Lung microvascular endothelial cell (primary cell): Measurements from ENCODE around the gene TSGA10IP. TPM values are rescaled to one million over a fixed set of nuclear protein-coding genes. Genes with fewer than 3 reads are reported as not detected.

Source experiments
- DNase-seq, 2 donors: peaks; one replicate each; pipeline versions ENCODE4 v3.0.0 to v3.0.0-alpha.2; 2010; ENCODE audit warnings: low read depth in 2 of 2
- total RNA-seq: library from RNA; depleted of rRNA; stranded (reverse); fragments of >200 nt; gene quantifications from 2 replicates; pipeline ENCODE4 v1.2.1, GENCODE V29; 2014

TSGA10IP gene
- total RNA-seq, 1 donor from 2014 or later, result not detected

GRCh38 chr11:66003291-66003690, 58.0 kb downstream of the TSGA10IP start:
- DNase-seq, result no peak

GRCh38 chr11:66004186-66004585, 58.9 kb downstream of the TSGA10IP start:
- no peak for DNase-seq

GRCh38 chr11:66006134-66006890, 61.0 kb downstream of the TSGA10IP start:
- DNase-seq, result no peak

GRCh38 chr11:66006891-66007176, 61.6 kb downstream of the TSGA10IP start:
- no peak for DNase-seq

GRCh38 chr11:66007201-66007634, 61.9 kb downstream of the TSGA10IP start:
- DNase-seq, result no peak

GRCh38 chr11:66008095-66008467, 62.8 kb downstream of the TSGA10IP start:
- no peak for DNase-seq

GRCh38 chr11:66008468-66009101, 63.3 kb downstream of the TSGA10IP start:
- DNase-seq, result no peak

Other genes with a start within 250 kb of the TSGA10IP start
- 33.6 and 49.2 TPM in 2 replicates for gene KAT5, start 233.2 kb upstream of the TSGA10IP start, total RNA-seq
- 29.6 and 57.1 TPM in 2 replicates for gene RNASEH2C, start 224.7 kb upstream of the TSGA10IP start, total RNA-seq
- gene AP5B1, start 164.5 kb upstream of the TSGA10IP start, total RNA-seq, result 5.2 and 8.3 TPM in 2 replicates
- gene OVOL1, start 158.4 kb upstream of the TSGA10IP start, total RNA-seq, result not detected in 2 replicates
- under 0.01 and 0.44 TPM in 2 replicates for gene SNX32, start 111.5 kb upstream of the TSGA10IP start, total RNA-seq
- 687 and 848 TPM in 2 replicates for gene CFL1, start 87.3 kb upstream of the TSGA10IP start, total RNA-seq
- 27.7 and 36.3 TPM in 2 replicates for gene MUS81, start 85.0 kb upstream of the TSGA10IP start, total RNA-seq
- 17.7 and 23.2 TPM in 2 replicates for gene EFEMP2, start 72.7 kb upstream of the TSGA10IP start, total RNA-seq
- gene CTSW, start 65.6 kb upstream of the TSGA10IP start, total RNA-seq, result 0.20 and 0.22 TPM in 2 replicates
- gene FIBP, start 57.0 kb upstream of the TSGA10IP start, total RNA-seq, result 145 and 157 TPM in 2 replicates
- 51.9 and 56.0 TPM in 2 replicates for gene CCDC85B, start 54.8 kb upstream of the TSGA10IP start, total RNA-seq
- gene FOSL1, start 45.1 kb upstream of the TSGA10IP start, total RNA-seq, result 0.99 and 3.1 TPM in 2 replicates
- 10.2 and 15.7 TPM in 2 replicates for gene C11orf68, start 26.4 kb upstream of the TSGA10IP start, total RNA-seq
- 91.1 and 103 TPM in 2 replicates for gene DRAP1, start 26.1 kb upstream of the TSGA10IP start, total RNA-seq
- 25.7 and 30.2 TPM in 2 replicates for gene SART1, start 16.3 kb downstream of the TSGA10IP start, total RNA-seq
- gene EIF1AD, start 56.7 kb downstream of the TSGA10IP start, total RNA-seq, result 17.0 and 21.8 TPM in 2 replicates
- gene BANF1, start 57.0 kb downstream of the TSGA10IP start, total RNA-seq, result 19.2 and 20.5 TPM in 2 replicates
- 0.20 and 0.22 TPM in 2 replicates for gene CST6, start 66.5 kb downstream of the TSGA10IP start, total RNA-seq
- 0.22 TPM in 1 of 2 replicates, not detected in the other for gene CATSPER1, start 81.0 kb downstream of the TSGA10IP start, total RNA-seq
- gene GAL3ST3, start 103.7 kb downstream of the TSGA10IP start, total RNA-seq, result 0.20 and 0.22 TPM in 2 replicates
- gene SF3B2, start 106.9 kb downstream of the TSGA10IP start, total RNA-seq, result 57.3 and 63.5 TPM in 2 replicates
- gene PACS1, start 124.8 kb downstream of the TSGA10IP start, total RNA-seq, result 17.2 and 22.6 TPM in 2 replicates